Astrocyte of the cerebellum (primary cell): ENCODE measurements around the gene AHDC1.

Experiments
- DNase-seq: peaks from one replicate; pipeline ENCODE4 v3.0.0-alpha.2; 2011; ENCODE audit warnings: low read depth
- H3K4me3 ChIP-seq: 2 replicates; pipeline ENCODE4 v1.5.1; 2011; ENCODE audit warnings: mild to moderate bottlenecking, low read depth, low read length, moderate library complexity
- in situ Hi-C: cut with HindIII; loops from 2 replicates; pipeline ENCODE4 v1.10.0; 2017; ENCODE audit warnings: low sequenced_read_pairs
- TF ChIP-seq, protein P1 (sequence below): IDR thresholded peaks from 2 replicates; pipeline ENCODE4 v1.5.1; 2012; ENCODE audit warnings: low read length, low read depth, moderate library complexity, mild to moderate bottlenecking; ENCODE audit errors: missing control alignments

The AHDC1 gene

DNA sequence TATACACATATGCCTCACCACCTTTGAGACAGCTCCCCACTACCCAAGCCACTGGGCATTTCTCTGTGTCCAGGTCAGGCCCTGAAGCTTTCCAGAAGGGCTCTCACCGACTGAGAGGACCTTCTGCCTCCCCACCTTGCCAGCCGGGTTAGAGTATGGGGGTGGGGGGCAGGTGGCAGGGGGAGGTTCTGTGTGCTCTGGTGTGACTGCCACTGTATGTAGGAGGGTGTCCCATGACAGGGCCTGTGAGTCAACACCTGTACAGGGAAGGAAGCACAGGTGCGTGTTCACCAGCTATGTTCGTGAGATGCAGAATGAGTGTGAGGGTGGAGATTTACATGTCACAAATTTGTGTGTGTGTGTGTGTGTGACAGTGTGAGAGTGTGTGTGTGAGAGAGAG, 7.0 kb downstream of the AHDC1 start:
- TF ChIP-seq, protein P1, sequence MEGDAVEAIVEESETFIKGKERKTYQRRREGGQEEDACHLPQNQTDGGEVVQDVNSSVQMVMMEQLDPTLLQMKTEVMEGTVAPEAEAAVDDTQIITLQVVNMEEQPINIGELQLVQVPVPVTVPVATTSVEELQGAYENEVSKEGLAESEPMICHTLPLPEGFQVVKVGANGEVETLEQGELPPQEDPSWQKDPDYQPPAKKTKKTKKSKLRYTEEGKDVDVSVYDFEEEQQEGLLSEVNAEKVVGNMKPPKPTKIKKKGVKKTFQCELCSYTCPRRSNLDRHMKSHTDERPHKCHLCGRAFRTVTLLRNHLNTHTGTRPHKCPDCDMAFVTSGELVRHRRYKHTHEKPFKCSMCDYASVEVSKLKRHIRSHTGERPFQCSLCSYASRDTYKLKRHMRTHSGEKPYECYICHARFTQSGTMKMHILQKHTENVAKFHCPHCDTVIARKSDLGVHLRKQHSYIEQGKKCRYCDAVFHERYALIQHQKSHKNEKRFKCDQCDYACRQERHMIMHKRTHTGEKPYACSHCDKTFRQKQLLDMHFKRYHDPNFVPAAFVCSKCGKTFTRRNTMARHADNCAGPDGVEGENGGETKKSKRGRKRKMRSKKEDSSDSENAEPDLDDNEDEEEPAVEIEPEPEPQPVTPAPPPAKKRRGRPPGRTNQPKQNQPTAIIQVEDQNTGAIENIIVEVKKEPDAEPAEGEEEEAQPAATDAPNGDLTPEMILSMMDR = no peak
- H3K4me3 ChIP-seq = no peak overlapping the region
- no peak for DNase-seq
- in situ Hi-C loops = loop anchor here (5.0 kb wide), 1 partner anchor 195 kb away; no protein-coding TSS in a partner anchor

DNA sequence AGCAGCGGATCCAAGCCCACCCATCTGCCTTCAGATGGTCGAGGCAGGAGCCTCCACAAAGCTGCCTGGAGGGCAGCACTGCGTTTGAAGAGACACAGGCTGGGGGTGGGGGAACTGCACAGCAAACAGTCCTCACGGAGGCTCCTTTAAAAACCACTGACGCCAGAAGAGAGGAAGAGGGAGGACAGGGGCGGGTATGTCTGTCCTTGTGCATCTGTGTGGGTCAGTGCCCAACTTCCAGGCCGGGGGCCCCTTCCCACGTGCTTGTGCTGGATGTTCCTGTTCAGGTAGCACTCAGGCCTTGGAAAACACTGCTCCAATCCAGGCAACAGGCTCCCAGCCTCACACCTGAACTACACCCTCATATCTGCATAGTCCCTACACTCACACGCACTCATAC, 7.7 kb downstream of the AHDC1 start:
- no peak overlapping the region for H3K4me3 ChIP-seq
- TF ChIP-seq, protein P1 = no peak
- in situ Hi-C loops = loop anchor here (5.0 kb wide), 1 partner anchor 194 kb away; no protein-coding TSS in a partner anchor
- no peak for DNase-seq

DNA sequence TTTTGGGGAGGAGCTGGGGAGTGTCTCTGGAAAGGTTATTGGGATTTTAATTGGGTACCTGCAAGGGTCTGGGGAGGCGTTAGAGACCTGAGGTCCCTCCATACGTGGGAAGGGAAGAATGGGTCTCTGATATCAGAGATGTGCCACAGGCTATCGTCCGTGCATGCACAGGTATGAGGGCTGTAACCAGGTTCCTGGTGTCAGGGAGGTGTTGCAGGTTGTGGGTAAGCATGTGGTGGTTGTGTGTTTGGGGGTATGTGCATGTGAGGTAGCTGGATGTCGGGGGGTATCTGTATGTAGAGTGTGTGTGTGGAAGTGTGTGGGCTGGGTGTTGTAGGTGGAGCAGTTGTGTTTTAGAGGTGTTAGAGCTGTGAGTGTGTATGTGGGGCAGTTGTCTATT, 8.3 kb downstream of the AHDC1 start:
- no peak overlapping the region for H3K4me3 ChIP-seq
- TF ChIP-seq, protein P1 = no peak
- DNase-seq = no peak
- in situ Hi-C loops = loop anchor here (5.0 kb wide), 1 partner anchor 193 kb away; no protein-coding TSS in a partner anchor

DNA sequence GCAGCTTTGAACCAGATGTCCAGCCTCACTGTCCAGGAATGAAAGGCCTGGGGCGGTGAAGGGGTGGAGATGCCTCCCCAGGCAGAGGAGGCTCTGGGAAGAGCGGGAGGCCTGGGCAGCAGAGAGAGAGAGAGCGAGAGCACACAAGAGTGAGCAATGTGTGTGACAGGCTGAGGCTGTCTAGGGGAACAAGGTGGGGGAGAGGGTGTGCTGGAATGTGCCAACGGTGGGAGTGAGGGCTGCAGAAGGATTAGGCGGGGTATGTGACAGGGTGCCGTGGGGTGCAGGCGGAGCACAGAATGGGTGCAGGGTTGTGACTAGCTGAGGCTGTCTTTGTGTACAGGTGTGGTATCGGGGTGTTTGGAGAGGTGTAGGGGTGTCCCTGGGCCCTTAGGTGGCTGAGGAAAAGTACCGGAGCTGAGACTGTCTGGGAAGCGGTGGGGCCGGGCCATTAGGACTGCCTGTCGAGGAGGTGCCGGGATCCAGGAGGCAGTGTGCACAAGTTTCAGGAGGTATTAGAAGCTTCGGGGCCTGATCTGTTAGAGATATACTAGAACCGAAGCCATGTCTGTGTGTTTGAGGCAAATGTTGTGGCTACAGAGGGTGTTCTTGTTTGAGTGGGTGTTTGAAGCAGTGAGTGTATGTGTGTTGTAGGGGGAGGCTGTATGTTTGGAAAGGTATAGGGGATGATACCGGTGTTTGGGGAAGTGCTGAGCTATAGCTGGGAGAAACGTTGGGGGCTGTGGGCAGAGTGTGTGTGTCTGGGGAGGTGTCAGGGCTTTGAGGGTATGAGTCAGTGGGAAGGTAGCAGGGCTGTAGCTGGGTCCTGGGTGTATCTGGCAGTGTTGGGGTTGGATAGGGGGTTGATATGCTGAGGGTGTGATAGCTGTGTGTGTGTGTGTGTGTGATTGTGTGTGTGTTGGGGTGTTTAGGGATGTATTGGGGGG, 9.1 kb downstream of the AHDC1 start:
- H3K4me3 ChIP-seq = no peak overlapping the region
- in situ Hi-C loops = loop anchor here (5.0 kb wide), 1 partner anchor 193 kb away; no protein-coding TSS in a partner anchor
- no peak for DNase-seq
- TF ChIP-seq, protein P1 = no peak

DNA sequence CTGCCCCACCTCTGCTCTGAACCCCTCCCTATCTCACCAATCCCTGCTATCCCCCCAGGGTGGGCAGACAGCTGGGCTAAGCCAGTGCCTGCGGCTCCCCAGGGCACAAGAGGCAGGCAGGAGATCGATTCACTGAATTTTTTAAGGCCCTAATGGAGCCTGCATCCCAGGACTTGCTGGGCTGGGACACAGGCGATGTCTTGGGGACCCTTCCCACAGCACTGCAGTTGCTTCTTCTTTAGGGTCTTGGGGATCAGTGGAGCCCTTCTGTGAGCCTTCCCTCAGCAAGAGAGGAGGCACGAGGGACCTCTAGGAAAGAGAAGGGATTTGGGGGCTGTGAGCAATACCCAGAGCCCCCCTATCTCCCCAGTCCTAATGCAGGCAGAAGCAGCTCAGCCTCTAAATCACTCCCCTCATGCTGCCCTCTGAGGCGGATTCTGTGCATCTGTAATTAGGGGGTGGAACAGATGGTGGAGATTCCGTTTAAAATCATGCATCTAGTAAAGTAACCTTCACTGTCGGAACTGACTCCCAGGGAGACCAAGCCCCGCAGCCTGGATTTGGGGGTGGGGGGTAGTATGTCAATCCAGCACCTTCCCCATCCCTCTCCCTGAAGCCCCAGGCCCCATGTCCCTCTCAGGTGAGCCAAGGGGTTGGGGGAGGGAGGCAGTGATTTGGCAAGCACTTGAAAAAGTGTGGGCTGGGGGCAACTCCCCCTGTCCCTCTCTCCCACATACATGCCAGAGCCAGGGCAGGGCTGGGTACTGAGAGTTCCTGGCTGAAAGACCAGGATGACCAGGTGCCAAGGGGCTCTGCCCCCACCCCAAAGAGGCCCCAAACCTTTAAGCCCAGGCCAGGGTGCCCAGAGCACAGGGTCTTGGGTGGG, 10.0 kb downstream of the AHDC1 start:
- no peak for DNase-seq
- TF ChIP-seq, protein P1 = no peak
- in situ Hi-C loops = no loop called here
- no peak overlapping the region for H3K4me3 ChIP-seq

DNA sequence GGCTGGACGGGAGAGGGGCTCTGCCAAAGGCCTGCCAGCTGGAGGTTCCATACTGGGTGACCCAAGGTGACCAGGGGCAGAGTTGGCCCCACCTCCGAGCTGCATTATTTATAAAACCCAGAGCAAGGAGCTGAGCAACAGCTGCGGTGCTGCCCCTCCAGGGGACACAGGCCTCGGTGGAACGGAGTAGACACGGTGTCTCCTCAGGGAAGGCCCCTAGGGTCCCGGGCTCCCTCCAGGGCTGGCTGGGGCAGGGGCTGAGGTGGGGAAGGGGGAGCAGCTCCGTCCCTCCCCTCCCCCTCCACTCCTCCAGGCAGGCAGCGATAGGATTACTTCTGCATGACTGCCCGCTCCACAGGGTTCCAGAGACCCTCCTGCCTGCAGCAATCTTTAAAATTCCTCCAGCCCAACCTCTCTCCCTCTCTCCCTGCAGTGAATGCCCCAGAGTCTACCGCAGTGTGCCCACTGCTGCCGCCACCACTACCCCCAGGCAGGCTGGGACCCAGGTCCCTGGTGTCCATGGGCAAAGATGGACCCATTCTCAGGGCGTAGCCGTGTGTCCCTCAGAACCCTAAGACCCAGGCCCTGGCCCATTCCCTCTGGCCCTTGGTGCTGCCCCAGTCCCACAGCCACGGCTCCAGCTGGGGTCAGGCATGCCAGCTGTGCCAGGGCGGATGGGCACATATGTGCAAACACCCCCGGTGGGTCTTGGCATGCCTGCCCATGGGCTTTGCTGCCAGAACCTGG, 10.8 kb downstream of the AHDC1 start:
- in situ Hi-C loops = no loop called here
- no peak overlapping the region for H3K4me3 ChIP-seq
- TF ChIP-seq, protein P1 = no peak
- DNase-seq = no peak
